Keratinocyte (primary cell): ENCODE results near the gene PACC1.

ENCODE experiments used
- CTCF ChIP-seq, 3 experiments: IDR thresholded peaks in 1 of 3; conservative IDR thresholded peaks in 1 of 3; optimal IDR thresholded peaks in 1 of 3; 2 replicates in 2 of 3; 3 replicates in 1 of 3; pipeline versions ENCODE3 to v1.5.1; 2011; ENCODE audit warnings: low read length in 3 of 3, mild to moderate bottlenecking in 3 of 3, moderate library complexity in 2 of 3, control low read depth in 1 of 3, inconsistent platforms in 1 of 3; ENCODE audit not compliant: insufficient read depth in 2 of 3; ENCODE audit errors: extremely low read depth in 1 of 3
- EZH2 ChIP-seq: IDR thresholded peaks from one replicate; pipeline ENCODE4 v1.6.1; 2012; ENCODE audit warnings: inconsistent platforms, mild to moderate bottlenecking, low read length, moderate library complexity

GRCh38 chr1:212428496-212428895 lies 13.8 kb upstream of the PACC1 start:
- TF ChIP-seq CTCF (optimal IDR thresholded peaks at IDR 0.05 in 1 of 3, IDR thresholded peaks at IDR 0.05 in 1 of 3, conservative IDR thresholded peaks at IDR 0.05 in 1 of 3; ENCODE audit: extremely low read depth in 1 of 3, insufficient read depth in 2 of 3, low read length in 3 of 3) (no peak), EZH2 (no peak)
